GM23338 (cell line): ENCODE results near the gene IPPK. TPM values are rescaled to one million over a fixed set of nuclear protein-coding genes. Genes with fewer than 3 reads are reported as not detected.

Source experiments
- ATAC-seq: fragments of 200-7000 bp; cut with Tn5 transposase; 3 replicates; pipeline ENCODE4 v1.9.1; 2020
- DNase-seq: peaks from one replicate; pipeline ENCODE4 v3.0.0-alpha.2; 2015; ENCODE audit warnings: low spot score
- H2AFZ ChIP-seq: fragments of 200-600 bp; sonication (generic); 2 replicates; pipeline ENCODE4 v1.8.0; 2016; ENCODE audit warnings: antibody characterized with exemption, mild to moderate bottlenecking, moderate library complexity
- H3F3A ChIP-seq: fragments of 200-600 bp; sonication (generic); replicated peaks from 2 replicates; pipeline ENCODE4 v1.8.0; 2017; ENCODE audit warnings: antibody characterized with exemption, mixed run types, low read depth
- H3K27ac ChIP-seq: fragments of 200-600 bp; sonication (generic); 2 replicates; pipeline ENCODE4 v1.6.1; 2016; ENCODE audit warnings: low read depth
- H3K27me3 ChIP-seq: fragments of 200-600 bp; sonication (generic); 2 replicates; pipeline ENCODE4 v1.8.0; 2016; ENCODE audit warnings: mild to moderate bottlenecking, mixed run types, moderate library complexity; ENCODE audit not compliant: insufficient read depth
- H3K36me3 ChIP-seq: fragments of 200-600 bp; sonication (generic); 2 replicates; pipeline ENCODE4 v1.8.0; 2016; ENCODE audit warnings: mild to moderate bottlenecking; ENCODE audit not compliant: insufficient read depth
- H3K4me1 ChIP-seq: fragments of 200-600 bp; sonication (generic); 2 replicates; pipeline ENCODE4 v1.8.0; 2016; ENCODE audit warnings: mild to moderate bottlenecking, moderate library complexity; ENCODE audit not compliant: insufficient read depth
- H3K4me2 ChIP-seq: fragments of 200-600 bp; sonication (generic); 2 replicates; pipeline ENCODE4 v1.7.1; 2017; ENCODE audit warnings: mixed run types
- H3K4me3 ChIP-seq: fragments of 200-600 bp; sonication (generic); 2 replicates; pipeline ENCODE4 v1.6.1; 2016; ENCODE audit warnings: mixed run types
- H3K79me2 ChIP-seq: fragments of 200-600 bp; sonication (generic); replicated peaks from 2 replicates; pipeline ENCODE4 v1.8.0; 2017; ENCODE audit warnings: mild to moderate bottlenecking; ENCODE audit not compliant: insufficient read depth
- H3K9me2 ChIP-seq: fragments of 200-600 bp; sonication (generic); 2 replicates; pipeline ENCODE4 v1.8.0; 2017; ENCODE audit not compliant: insufficient read depth
- H4K20me1 ChIP-seq: fragments of 200-600 bp; sonication (generic); replicated peaks from 2 replicates; pipeline ENCODE4 v1.8.0; 2017; ENCODE audit warnings: mild to moderate bottlenecking; ENCODE audit not compliant: insufficient read depth
- H3K27ac Mint-ChIP-seq: 2 replicates; pipeline ENCODE4 v1.8.0; 2020; ENCODE audit warnings: inconsistent platforms, mild to moderate bottlenecking, moderate library complexity, mixed read lengths
- H3K27me3 Mint-ChIP-seq: 3 replicates; pipeline ENCODE4 v1.8.0; 2022; ENCODE audit warnings: low read depth, mild to moderate bottlenecking, moderate library complexity, mixed read lengths, inconsistent platforms; ENCODE audit not compliant: insufficient read depth, poor library complexity
- H3K36me3 Mint-ChIP-seq: 3 replicates; pipeline ENCODE4 v1.8.0; 2021; ENCODE audit warnings: low read depth, mild to moderate bottlenecking, inconsistent platforms, moderate library complexity, mixed read lengths
- H3K4me1 Mint-ChIP-seq: 3 replicates; pipeline ENCODE4 v1.8.0; 2020; ENCODE audit warnings: mild to moderate bottlenecking, inconsistent platforms, mixed read lengths
- H3K4me3 Mint-ChIP-seq: 3 replicates; pipeline ENCODE4 v1.8.0; 2021; ENCODE audit warnings: moderate library complexity, mild to moderate bottlenecking, inconsistent platforms, mixed read lengths
- H3K9me3 Mint-ChIP-seq: 3 replicates; pipeline ENCODE4 v1.8.0; 2020; ENCODE audit warnings: moderate library complexity, mild to moderate bottlenecking, inconsistent platforms, mixed read lengths
- CREB1 ChIP-seq: fragments of 250-450 bp; sonication (Bioruptor Pico); IDR thresholded peaks from 2 replicates; pipeline ENCODE4 v1.5.0; 2020; ENCODE audit warnings: low read depth, mild to moderate bottlenecking, moderate library complexity
- EZH2 ChIP-seq: fragments of 200-600 bp; sonication (generic); IDR thresholded peaks from one replicate; pipeline ENCODE4 v1.8.0; 2017; ENCODE audit warnings: antibody characterized with exemption, mild to moderate bottlenecking, low read depth; ENCODE audit not compliant: unreplicated experiment
- EZH2phosphoT487 ChIP-seq: fragments of 200-600 bp; sonication (generic); IDR thresholded peaks from one replicate; pipeline ENCODE4 v1.8.1; 2018; ENCODE audit warnings: antibody characterized with exemption; ENCODE audit not compliant: unreplicated experiment
- JUNB ChIP-seq: IDR thresholded peaks from one replicate; pipeline ENCODE4 v1.6.1; 2016; ENCODE audit warnings: antibody characterized with exemption; ENCODE audit not compliant: unreplicated experiment
- NANOG ChIP-seq: IDR thresholded peaks from 2 replicates; pipeline ENCODE4 v1.6.1; 2016; ENCODE audit warnings: antibody characterized with exemption, borderline replicate concordance
- POLR2AphosphoS5 ChIP-seq: IDR thresholded peaks from 2 replicates; pipeline ENCODE4 v1.6.1; 2016; ENCODE audit warnings: antibody characterized with exemption, low read depth
- STAT1 ChIP-seq: IDR thresholded peaks from one replicate; pipeline ENCODE4 v1.6.1; 2016; ENCODE audit warnings: antibody characterized with exemption; ENCODE audit not compliant: unreplicated experiment
- ZNF114 ChIP-seq: fragments of 250-450 bp; sonication (Bioruptor Pico); IDR thresholded peaks from 2 replicates; pipeline ENCODE4 v1.5.0; 2020; ENCODE audit warnings: mild to moderate bottlenecking, moderate library complexity
- ZNF331 ChIP-seq: fragments of 250-450 bp; sonication (Bioruptor Pico); IDR thresholded peaks from 2 replicates; pipeline ENCODE4 v1.5.0; 2020; ENCODE audit warnings: low read depth, mild to moderate bottlenecking, moderate library complexity
- polyA plus RNA-seq: library from polyadenylated mRNA; unstranded; fragments of >200 nt; fragmentation: Nextera tagmentation; extraction: Ambion mirVana; gene quantifications from 2 replicates; pipeline ENCODE4 v1.2.1, GENCODE V29; 2016
- total RNA-seq: library from RNA; depleted of rRNA; stranded (reverse); fragments of >200 nt; shearing (Covaris generic); gene quantifications from 2 replicates; pipeline ENCODE4 v1.2.3, GENCODE V29; 2014
- TF ChIP-seq, protein P1 (sequence below), 2 experiments: fragments of 200-600 bp in 1 of 2; sonication (generic) in 1 of 2; conservative IDR thresholded peaks; 2 replicates each; pipeline versions ENCODE4 v1.5.1 to v1.6.1; 2016 to 2017; ENCODE audit warnings: antibody characterized with exemption in 2 of 2, low read depth in 2 of 2, mild to moderate bottlenecking in 2 of 2, moderate library complexity in 1 of 2
- TF ChIP-seq, protein P2 (sequence below): IDR thresholded peaks from one replicate; pipeline ENCODE4 v1.6.1; 2018; ENCODE audit warnings: antibody characterized with exemption; ENCODE audit not compliant: unreplicated experiment
- TF ChIP-seq, protein P3 (sequence below): fragments of 250-450 bp; sonication (Bioruptor Pico); IDR thresholded peaks from 2 replicates; pipeline ENCODE4 v1.5.0; 2020; ENCODE audit warnings: mild to moderate bottlenecking, moderate library complexity
- TF ChIP-seq, protein P4 (sequence below): IDR thresholded peaks from 2 replicates; pipeline ENCODE4 v1.6.1; 2016; ENCODE audit warnings: antibody characterized with exemption

The IPPK gene
- total and polyA plus RNA-seq, 2 experiments from 2014 or later = 6.5 to 17.5 TPM

DNA sequence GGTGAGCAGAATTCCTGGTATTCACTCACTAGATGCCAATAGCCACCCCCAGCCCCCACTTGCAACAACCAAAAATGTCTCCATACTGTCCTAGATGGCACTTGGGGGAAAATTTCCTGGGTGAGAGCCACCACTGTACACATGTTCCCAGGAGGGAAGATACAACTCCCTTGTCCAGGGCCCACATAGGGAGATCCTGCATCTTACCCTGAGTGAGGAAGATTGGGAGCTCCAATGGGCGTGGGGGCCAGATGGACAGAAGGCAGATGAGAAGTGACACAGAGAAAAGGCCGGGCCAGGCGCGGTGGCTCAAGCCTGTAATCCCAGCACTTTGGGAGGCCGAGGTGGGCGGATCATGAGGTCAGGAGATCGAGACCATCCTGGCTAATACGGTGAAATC is 12.3 kb upstream of the IPPK start:
- Histone ChIP-seq H3K27me3 (no peaks in the 10 kb centered on the region), H3K79me2 (no peaks in the 10 kb centered on the region), H3F3A (no peaks in the 10 kb centered on the region), H3K4me2 (no peak overlapping the region), H2AFZ (no peak overlapping the region), H4K20me1 (no peaks in the 10 kb centered on the region), H3K4me1 (peaks cover 10% of the 10 kb centered on the region), H3K36me3 (no peaks in the 10 kb centered on the region), H3K4me3 (no peak overlapping the region), H3K27ac (no peak overlapping the region), H3K9me2 (no peaks in the 10 kb centered on the region)
- ATAC-seq (no peak), DNase-seq (no peak)
- TF ChIP-seq POLR2AphosphoS5 (no peak), EZH2phosphoT487 (no peak), NANOG (no peak), EZH2 (no peak), ZNF114 (CRISPR knock-in tag) (no peak), JUNB (no peak), STAT1 (no peak), CREB1 (CRISPR knock-in tag) (no peak), ZNF331 (no peak)
- TF ChIP-seq, protein P1, sequence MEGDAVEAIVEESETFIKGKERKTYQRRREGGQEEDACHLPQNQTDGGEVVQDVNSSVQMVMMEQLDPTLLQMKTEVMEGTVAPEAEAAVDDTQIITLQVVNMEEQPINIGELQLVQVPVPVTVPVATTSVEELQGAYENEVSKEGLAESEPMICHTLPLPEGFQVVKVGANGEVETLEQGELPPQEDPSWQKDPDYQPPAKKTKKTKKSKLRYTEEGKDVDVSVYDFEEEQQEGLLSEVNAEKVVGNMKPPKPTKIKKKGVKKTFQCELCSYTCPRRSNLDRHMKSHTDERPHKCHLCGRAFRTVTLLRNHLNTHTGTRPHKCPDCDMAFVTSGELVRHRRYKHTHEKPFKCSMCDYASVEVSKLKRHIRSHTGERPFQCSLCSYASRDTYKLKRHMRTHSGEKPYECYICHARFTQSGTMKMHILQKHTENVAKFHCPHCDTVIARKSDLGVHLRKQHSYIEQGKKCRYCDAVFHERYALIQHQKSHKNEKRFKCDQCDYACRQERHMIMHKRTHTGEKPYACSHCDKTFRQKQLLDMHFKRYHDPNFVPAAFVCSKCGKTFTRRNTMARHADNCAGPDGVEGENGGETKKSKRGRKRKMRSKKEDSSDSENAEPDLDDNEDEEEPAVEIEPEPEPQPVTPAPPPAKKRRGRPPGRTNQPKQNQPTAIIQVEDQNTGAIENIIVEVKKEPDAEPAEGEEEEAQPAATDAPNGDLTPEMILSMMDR (conservative IDR thresholded peaks at IDR 0.05; ENCODE audit: low read depth in 2 of 2) = no peak
- TF ChIP-seq, protein P2, sequence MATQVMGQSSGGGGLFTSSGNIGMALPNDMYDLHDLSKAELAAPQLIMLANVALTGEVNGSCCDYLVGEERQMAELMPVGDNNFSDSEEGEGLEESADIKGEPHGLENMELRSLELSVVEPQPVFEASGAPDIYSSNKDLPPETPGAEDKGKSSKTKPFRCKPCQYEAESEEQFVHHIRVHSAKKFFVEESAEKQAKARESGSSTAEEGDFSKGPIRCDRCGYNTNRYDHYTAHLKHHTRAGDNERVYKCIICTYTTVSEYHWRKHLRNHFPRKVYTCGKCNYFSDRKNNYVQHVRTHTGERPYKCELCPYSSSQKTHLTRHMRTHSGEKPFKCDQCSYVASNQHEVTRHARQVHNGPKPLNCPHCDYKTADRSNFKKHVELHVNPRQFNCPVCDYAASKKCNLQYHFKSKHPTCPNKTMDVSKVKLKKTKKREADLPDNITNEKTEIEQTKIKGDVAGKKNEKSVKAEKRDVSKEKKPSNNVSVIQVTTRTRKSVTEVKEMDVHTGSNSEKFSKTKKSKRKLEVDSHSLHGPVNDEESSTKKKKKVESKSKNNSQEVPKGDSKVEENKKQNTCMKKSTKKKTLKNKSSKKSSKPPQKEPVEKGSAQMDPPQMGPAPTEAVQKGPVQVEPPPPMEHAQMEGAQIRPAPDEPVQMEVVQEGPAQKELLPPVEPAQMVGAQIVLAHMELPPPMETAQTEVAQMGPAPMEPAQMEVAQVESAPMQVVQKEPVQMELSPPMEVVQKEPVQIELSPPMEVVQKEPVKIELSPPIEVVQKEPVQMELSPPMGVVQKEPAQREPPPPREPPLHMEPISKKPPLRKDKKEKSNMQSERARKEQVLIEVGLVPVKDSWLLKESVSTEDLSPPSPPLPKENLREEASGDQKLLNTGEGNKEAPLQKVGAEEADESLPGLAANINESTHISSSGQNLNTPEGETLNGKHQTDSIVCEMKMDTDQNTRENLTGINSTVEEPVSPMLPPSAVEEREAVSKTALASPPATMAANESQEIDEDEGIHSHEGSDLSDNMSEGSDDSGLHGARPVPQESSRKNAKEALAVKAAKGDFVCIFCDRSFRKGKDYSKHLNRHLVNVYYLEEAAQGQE = no peak
- TF ChIP-seq, protein P3, sequence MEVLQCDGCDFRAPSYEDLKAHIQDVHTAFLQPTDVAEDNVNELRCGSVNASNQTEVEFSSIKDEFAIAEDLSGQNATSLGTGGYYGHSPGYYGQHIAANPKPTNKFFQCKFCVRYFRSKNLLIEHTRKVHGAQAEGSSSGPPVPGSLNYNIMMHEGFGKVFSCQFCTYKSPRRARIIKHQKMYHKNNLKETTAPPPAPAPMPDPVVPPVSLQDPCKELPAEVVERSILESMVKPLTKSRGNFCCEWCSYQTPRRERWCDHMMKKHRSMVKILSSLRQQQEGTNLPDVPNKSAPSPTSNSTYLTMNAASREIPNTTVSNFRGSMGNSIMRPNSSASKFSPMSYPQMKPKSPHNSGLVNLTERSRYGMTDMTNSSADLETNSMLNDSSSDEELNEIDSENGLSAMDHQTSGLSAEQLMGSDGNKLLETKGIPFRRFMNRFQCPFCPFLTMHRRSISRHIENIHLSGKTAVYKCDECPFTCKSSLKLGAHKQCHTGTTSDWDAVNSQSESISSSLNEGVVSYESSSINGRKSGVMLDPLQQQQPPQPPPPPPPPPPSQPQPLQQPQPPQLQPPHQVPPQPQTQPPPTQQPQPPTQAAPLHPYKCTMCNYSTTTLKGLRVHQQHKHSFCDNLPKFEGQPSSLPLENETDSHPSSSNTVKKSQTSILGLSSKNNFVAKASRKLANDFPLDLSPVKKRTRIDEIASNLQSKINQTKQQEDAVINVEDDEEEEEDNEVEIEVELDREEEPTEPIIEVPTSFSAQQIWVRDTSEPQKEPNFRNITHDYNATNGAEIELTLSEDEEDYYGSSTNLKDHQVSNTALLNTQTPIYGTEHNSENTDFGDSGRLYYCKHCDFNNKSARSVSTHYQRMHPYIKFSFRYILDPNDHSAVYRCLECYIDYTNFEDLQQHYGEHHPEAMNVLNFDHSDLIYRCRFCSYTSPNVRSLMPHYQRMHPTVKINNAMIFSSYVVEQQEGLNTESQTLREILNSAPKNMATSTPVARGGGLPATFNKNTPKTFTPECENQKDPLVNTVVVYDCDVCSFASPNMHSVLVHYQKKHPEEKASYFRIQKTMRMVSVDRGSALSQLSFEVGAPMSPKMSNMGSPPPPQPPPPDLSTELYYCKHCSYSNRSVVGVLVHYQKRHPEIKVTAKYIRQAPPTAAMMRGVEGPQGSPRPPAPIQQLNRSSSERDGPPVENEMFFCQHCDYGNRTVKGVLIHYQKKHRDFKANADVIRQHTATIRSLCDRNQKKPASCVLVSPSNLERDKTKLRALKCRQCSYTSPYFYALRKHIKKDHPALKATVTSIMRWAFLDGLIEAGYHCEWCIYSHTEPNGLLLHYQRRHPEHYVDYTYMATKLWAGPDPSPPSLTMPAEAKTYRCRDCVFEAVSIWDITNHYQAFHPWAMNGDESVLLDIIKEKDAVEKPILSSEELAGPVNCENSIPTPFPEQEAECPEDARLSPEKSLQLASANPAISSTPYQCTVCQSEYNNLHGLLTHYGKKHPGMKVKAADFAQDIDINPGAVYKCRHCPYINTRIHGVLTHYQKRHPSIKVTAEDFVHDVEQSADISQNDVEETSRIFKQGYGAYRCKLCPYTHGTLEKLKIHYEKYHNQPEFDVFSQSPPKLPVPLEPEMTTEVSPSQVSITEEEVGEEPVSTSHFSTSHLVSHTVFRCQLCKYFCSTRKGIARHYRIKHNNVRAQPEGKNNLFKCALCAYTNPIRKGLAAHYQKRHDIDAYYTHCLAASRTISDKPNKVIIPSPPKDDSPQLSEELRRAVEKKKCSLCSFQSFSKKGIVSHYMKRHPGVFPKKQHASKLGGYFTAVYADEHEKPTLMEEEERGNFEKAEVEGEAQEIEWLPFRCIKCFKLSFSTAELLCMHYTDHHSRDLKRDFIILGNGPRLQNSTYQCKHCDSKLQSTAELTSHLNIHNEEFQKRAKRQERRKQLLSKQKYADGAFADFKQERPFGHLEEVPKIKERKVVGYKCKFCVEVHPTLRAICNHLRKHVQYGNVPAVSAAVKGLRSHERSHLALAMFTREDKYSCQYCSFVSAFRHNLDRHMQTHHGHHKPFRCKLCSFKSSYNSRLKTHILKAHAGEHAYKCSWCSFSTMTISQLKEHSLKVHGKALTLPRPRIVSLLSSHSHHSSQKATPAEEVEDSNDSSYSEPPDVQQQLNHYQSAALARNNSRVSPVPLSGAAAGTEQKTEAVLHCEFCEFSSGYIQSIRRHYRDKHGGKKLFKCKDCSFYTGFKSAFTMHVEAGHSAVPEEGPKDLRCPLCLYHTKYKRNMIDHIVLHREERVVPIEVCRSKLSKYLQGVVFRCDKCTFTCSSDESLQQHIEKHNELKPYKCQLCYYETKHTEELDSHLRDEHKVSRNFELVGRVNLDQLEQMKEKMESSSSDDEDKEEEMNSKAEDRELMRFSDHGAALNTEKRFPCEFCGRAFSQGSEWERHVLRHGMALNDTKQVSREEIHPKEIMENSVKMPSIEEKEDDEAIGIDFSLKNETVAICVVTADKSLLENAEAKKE (CRISPR knock-in tag) = no peak
- TF ChIP-seq, protein P4, sequence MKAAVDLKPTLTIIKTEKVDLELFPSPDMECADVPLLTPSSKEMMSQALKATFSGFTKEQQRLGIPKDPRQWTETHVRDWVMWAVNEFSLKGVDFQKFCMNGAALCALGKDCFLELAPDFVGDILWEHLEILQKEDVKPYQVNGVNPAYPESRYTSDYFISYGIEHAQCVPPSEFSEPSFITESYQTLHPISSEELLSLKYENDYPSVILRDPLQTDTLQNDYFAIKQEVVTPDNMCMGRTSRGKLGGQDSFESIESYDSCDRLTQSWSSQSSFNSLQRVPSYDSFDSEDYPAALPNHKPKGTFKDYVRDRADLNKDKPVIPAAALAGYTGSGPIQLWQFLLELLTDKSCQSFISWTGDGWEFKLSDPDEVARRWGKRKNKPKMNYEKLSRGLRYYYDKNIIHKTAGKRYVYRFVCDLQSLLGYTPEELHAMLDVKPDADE = no peak
- H3K36me3 Mint-ChIP-seq = no peaks in the 10 kb centered on the region
- no peak overlapping the region for H3K4me3 Mint-ChIP-seq
- peaks cover 3% of the 10 kb centered on the region; the same call in 1 of the 3 replicates for H3K9me3 Mint-ChIP-seq
- peaks cover 17% of the 10 kb centered on the region for H3K4me1 Mint-ChIP-seq
- H3K27me3 Mint-ChIP-seq = peaks cover 9% of the 10 kb centered on the region
- no peak overlapping the region for H3K27ac Mint-ChIP-seq
